Thyroid gland (tissue), 4 donors: Measurements from ENCODE around the gene OSBPL3. TPM values are rescaled to one million over a fixed set of nuclear protein-coding genes. Genes with fewer than 3 reads are reported as not detected.

Experiments
- DNase-seq, 2 donors: peaks; one replicate each; pipeline ENCODE4 v3.0.0-alpha.2; 2019
- H3K27ac ChIP-seq, 3 donors: fragments of 200-600 bp; sonication (generic); 1 replicate in 2 of 3; 2 replicates in 1 of 3; pipeline ENCODE4 v1.5.1; 2016 to 2019; ENCODE audit warnings: mild to moderate bottlenecking in 1 of 3, moderate library complexity in 1 of 3
- H3K27me3 ChIP-seq: fragments of 200-600 bp; sonication (generic); one replicate; pipeline ENCODE4 v1.5.1; 2019
- H3K36me3 ChIP-seq, 2 donors: fragments of 200-600 bp; sonication (generic); one replicate each; pipeline ENCODE4 v1.5.1; 2016 to 2019
- H3K4me1 ChIP-seq, 2 donors: fragments of 200-600 bp; sonication (generic); one replicate each; pipeline ENCODE4 v1.5.1; 2017 to 2019
- H3K4me3 ChIP-seq, 3 donors: fragments of 200-600 bp; sonication (generic); replicated peaks in 1 of 3; 1 replicate in 2 of 3; 2 replicates in 1 of 3; pipeline ENCODE4 v1.5.1; 2016; ENCODE audit warnings: mild to moderate bottlenecking in 1 of 3
- H3K9me3 ChIP-seq: fragments of 200-600 bp; sonication (generic); one replicate; pipeline ENCODE4 v1.5.1; 2017
- POLR2A ChIP-seq, 2 donors: fragments of 450-650 bp; IDR thresholded peaks; one replicate each; pipeline ENCODE4 v1.6.1; 2017; ENCODE audit warnings: antibody characterized with exemption in 2 of 2, mild to moderate bottlenecking in 2 of 2, moderate library complexity in 1 of 2
- WGBS, 2 donors: methylation state at CpG; one replicate each; pipeline ENCODE4 v1.1.5; 2017; 5-methylcytosine and 5-hydroxymethylcytosine counted together
- intact Hi-C: fragments of 100-400 bp; cut with DNase I; formaldehyde crosslinking; loops from one replicate; pipeline ENCODE4 v1.15.1; 2023
- total RNA-seq, 4 donors: library from RNA; depleted of rRNA; stranded (reverse); fragments of >200 nt; gene quantifications; one replicate each; pipeline ENCODE4 v1.2.3, GENCODE V29; 2016
- TF ChIP-seq, protein P1 (sequence below), 6 experiments: fragments of 200-600 bp in 3 of 6; fragments of 450-650 bp in 3 of 6; sonication (generic) in 3 of 6; IDR thresholded peaks; one replicate each; pipeline ENCODE4 v1.5.1; 2016 to 2019; ENCODE audit warnings: antibody characterized with exemption in 6 of 6, mild to moderate bottlenecking in 2 of 6, inconsistent platforms in 1 of 6, moderate library complexity in 1 of 6

The OSBPL3 gene
- total RNA-seq, 4 donors from 2014 or later: 22.1 to 41.7 (median 34.3) TPM

DNA sequence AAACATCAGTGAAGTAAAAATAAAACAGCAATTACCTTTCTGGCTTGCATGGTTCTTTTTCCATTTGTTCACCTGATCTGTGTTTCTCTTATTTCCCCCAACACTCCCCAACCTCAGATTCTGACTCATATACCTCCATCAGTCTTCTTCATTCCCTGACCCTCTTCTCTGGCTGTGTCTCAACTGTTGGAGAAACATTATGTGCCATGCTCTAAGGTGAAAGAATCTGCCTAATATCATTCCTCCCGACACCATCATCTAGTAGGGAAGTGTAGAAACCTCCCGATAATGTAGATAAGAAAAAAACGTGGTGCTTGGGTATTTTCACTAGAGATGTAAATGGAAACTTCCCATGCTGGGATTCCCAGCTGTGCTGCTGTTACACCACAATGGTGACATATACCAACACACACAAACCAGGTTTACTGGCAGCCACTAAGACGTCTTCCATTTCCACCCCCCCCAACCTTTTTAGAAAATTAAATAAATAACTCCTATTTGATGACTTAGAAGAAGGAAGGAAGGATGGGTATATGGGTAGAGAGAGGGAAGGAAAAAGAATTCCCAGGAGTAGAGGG, 63.4 kb downstream of the OSBPL3 start:
- 59 to 70% methylated on average over 4 of the region's 4 CpGs for WGBS, 2 donors

DNA sequence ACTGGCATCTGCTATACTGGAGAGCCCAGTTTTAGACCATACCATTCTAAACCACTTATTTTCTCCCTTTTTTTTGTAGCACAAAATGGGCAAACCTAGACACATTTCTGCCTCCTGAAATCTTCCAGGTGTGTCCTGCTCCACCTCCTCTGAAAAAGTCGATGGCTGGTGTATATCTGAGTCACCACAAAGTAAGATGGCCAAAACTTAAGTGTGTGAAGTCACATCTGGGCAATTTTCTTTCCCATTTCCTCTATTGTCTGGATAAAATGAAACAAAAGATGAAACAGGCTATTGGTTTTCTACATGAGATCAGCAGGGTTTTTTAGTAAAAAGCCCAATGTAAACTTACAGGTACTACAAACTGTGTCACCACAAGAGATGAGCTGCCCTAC, 65.5 kb downstream of the OSBPL3 start:
- no peaks in the 10 kb centered on the region for H3K4me1 ChIP-seq
- WGBS, 2 donors: 59 to 79% methylated on average over 1 of the region's 1 CpG

More for the DNA sequence above, 63.4 kb downstream of the OSBPL3 start:
- Histone ChIP-seq H3K36me3 (no peaks in the 10 kb centered on the region), H3K27ac (no peak overlapping the region), H3K9me3 (no peaks in the 10 kb centered on the region), H3K27me3 (no peaks in the 10 kb centered on the region), H3K4me3 (no peak overlapping the region), H3K4me1 (peaks cover 0 to 4% of the 10 kb centered on the region in 2 donors)
- no peak for TF ChIP-seq POLR2A (IDR thresholded peaks at IDR 0.05)
- TF ChIP-seq, protein P1, sequence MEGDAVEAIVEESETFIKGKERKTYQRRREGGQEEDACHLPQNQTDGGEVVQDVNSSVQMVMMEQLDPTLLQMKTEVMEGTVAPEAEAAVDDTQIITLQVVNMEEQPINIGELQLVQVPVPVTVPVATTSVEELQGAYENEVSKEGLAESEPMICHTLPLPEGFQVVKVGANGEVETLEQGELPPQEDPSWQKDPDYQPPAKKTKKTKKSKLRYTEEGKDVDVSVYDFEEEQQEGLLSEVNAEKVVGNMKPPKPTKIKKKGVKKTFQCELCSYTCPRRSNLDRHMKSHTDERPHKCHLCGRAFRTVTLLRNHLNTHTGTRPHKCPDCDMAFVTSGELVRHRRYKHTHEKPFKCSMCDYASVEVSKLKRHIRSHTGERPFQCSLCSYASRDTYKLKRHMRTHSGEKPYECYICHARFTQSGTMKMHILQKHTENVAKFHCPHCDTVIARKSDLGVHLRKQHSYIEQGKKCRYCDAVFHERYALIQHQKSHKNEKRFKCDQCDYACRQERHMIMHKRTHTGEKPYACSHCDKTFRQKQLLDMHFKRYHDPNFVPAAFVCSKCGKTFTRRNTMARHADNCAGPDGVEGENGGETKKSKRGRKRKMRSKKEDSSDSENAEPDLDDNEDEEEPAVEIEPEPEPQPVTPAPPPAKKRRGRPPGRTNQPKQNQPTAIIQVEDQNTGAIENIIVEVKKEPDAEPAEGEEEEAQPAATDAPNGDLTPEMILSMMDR (IDR thresholded peaks at IDR 0.05): no peak
- DNase-seq: no peak
- intact Hi-C loops: no loop called here

DNA sequence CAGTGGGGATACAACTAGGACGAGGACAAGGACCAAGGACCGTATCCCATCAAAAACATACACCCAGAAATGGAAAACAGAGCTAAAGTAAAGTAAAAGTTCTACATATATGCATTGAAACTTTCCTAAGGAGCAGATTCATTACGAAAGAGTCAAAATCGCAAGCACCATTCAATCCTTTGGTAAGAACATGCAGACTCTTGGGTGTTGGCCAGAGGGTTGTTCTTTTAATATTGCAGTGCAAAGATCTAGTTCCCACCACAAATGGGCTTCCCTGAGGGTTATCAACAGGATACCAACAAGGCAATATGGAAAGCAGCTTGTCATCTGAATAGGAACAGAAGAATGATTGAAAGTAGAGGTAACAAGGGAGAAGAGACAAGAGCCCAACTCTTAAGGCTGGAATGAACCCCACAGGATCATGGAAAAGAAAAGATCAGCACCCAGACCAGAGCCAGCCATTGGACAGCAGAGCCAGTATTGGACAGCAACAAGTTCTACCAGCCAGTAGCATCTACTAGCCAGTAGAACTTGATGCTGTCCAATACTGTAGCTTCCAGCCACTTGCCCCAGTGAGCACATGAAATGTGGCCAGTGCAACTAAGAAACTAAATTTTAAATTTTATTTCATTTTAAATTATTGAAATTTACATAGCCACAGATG, 66.0 kb downstream of the OSBPL3 start:
- intact Hi-C loops: no loop called here
- Histone ChIP-seq H3K36me3 (no peaks in the 10 kb centered on the region), H3K9me3 (no peaks in the 10 kb centered on the region), H3K27ac (no peak overlapping the region), H3K4me1 (peaks cover 0 to under 1% of the 10 kb centered on the region in 2 donors), H3K27me3 (no peaks in the 10 kb centered on the region), H3K4me3 (no peak overlapping the region)
- DNase-seq: no peak
- WGBS, 2 donors: 89 to 93% methylated on average over 4 of the region's 4 CpGs
- TF ChIP-seq, protein P1 (IDR thresholded peaks at IDR 0.05): no peak
- TF ChIP-seq POLR2A (IDR thresholded peaks at IDR 0.05): no peak

More for the DNA sequence above, 65.5 kb downstream of the OSBPL3 start:
- H3K9me3 ChIP-seq: no peaks in the 10 kb centered on the region
- no peak for DNase-seq
- TF ChIP-seq, protein P1 (IDR thresholded peaks at IDR 0.05): no peak
- TF ChIP-seq POLR2A (IDR thresholded peaks at IDR 0.05): no peak
- intact Hi-C loops: no loop called here
- H3K27ac ChIP-seq: no peak overlapping the region
- H3K27me3 ChIP-seq: no peaks in the 10 kb centered on the region
- no peaks in the 10 kb centered on the region for H3K36me3 ChIP-seq
- H3K4me3 ChIP-seq: no peak overlapping the region

DNA sequence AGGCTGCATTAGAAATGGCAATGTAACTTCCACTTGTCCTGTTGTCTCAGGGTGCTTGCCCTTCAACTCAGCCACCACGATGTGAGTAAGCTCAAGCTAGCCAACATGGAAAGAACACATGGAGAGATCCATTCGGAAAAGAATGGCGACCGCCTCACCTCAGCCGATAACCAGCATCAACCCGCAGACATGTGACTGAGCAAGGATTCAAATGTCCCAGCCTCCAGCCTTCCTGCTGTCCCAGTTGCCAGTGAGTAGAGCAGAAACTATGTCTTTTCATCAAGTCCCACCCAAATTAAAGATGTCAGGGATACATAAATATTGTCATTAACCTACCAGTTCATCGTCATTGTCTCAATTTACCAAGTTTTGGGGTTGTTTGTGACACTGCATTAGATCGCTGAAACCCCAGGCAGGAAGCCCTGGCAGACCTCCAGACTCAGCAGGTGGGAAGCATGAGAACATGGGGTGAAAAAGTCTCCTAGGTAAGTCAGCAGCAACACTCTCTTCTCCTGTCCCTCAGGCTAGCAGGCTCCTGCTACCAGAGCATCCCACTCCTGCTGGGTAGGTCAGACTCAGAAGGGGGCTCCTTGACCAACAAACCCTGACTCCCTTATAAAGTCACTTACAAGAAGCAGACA, 67.0 kb downstream of the OSBPL3 start:
- no peak overlapping the region for H3K4me3 ChIP-seq
- no peaks in the 10 kb centered on the region for H3K9me3 ChIP-seq
- TF ChIP-seq, protein P1 (IDR thresholded peaks at IDR 0.05): no peak
- TF ChIP-seq POLR2A (IDR thresholded peaks at IDR 0.05): no peak
- H3K36me3 ChIP-seq: no peaks in the 10 kb centered on the region
- no peaks in the 10 kb centered on the region for H3K27me3 ChIP-seq
- intact Hi-C loops: no loop called here
- no peak for DNase-seq
- H3K4me1 ChIP-seq: peaks cover 0 to 2% of the 10 kb centered on the region in 2 donors
- WGBS, 2 donors: 90 to 94% methylated on average over 8 of the region's 8 CpGs
- no peak overlapping the region for H3K27ac ChIP-seq

DNA sequence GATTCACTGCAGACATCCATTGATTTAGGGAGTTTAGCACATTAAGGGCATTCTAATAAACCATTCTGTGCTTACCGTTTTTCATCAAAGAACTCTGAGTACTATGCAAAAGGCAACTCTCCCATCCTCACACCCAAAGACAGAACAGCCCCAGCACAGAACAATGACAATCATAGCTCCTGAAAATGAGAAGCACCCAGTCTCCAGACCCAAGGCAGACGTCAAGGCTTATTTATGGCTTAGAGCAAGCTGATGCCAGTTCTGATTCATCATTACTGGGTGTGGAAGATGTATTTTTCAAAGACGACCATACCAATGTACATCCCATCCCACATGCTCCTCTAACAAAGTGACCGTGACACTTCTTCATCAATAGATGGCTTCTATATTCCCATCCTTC, 67.6 kb downstream of the OSBPL3 start:
- H3K36me3 ChIP-seq: no peaks in the 10 kb centered on the region
- TF ChIP-seq POLR2A (IDR thresholded peaks at IDR 0.05): no peak
- TF ChIP-seq, protein P1 (IDR thresholded peaks at IDR 0.05): no peak

More for the DNA sequence above, 67.6 kb downstream of the OSBPL3 start:
- no peaks in the 10 kb centered on the region for H3K9me3 ChIP-seq
- DNase-seq: no peak
- intact Hi-C loops: no loop called here
- no peak overlapping the region for H3K27ac ChIP-seq
- no peak overlapping the region for H3K4me3 ChIP-seq
- WGBS, 2 donors: 89 to 90% methylated on average over 4 of the region's 4 CpGs
- H3K4me1 ChIP-seq: peaks cover 0 to 2% of the 10 kb centered on the region in 2 donors
- H3K27me3 ChIP-seq: no peaks in the 10 kb centered on the region
